Mesenchymal stem cell (in vitro differentiated cells and primary cell): ENCODE results near the gene DPH1.

Source experiments
- DNase-seq: peaks from one replicate; pipeline ENCODE4 v3.0.0-alpha.2; 2013
- H2AFZ ChIP-seq: one replicate; pipeline ENCODE4 v1.6.1; 2013; ENCODE audit warnings: low read depth, mild to moderate bottlenecking, control low read depth, inconsistent platforms, low read length, moderate library complexity
- H2AK5ac ChIP-seq: 2 replicates; pipeline ENCODE4 v1.6.1; 2013; ENCODE audit warnings: low read length, moderate library complexity, mild to moderate bottlenecking, inconsistent platforms; ENCODE audit not compliant: severe bottlenecking
- H2BK120ac ChIP-seq: one replicate; pipeline ENCODE4 v1.6.1; 2013; ENCODE audit warnings: low read depth, mild to moderate bottlenecking, inconsistent platforms, low read length, moderate library complexity
- H2BK12ac ChIP-seq, 2 experiments: one replicate each; pipeline ENCODE4 v1.6.1; 2013; ENCODE audit warnings: inconsistent platforms in 2 of 2, low read length in 2 of 2, mild to moderate bottlenecking in 2 of 2, moderate library complexity in 2 of 2, control low read depth in 1 of 2
- H2BK15ac ChIP-seq: one replicate; pipeline ENCODE4 v1.6.1; 2013; ENCODE audit warnings: mild to moderate bottlenecking, low read depth, inconsistent platforms; ENCODE audit not compliant: poor library complexity, severe bottlenecking
- H2BK5ac ChIP-seq: 2 replicates; pipeline ENCODE4 v1.6.1; 2013; ENCODE audit warnings: low read depth, mild to moderate bottlenecking, low read length, control low read depth, inconsistent platforms; ENCODE audit not compliant: poor library complexity, severe bottlenecking
- H3K14ac ChIP-seq, 2 experiments: one replicate each; pipeline ENCODE4 v1.6.1; 2013; ENCODE audit warnings: inconsistent platforms in 2 of 2, low read length in 2 of 2, control low read depth in 1 of 2, mild to moderate bottlenecking in 1 of 2, moderate library complexity in 1 of 2
- H3K18ac ChIP-seq, 2 experiments: one replicate each; pipeline ENCODE4 v1.6.1; 2013; ENCODE audit warnings: inconsistent platforms in 2 of 2, low read length in 2 of 2, control low read depth in 1 of 2, low read depth in 1 of 2, mild to moderate bottlenecking in 1 of 2
- H3K23ac ChIP-seq, 2 experiments: one replicate each; pipeline ENCODE4 v1.6.1; 2013; ENCODE audit warnings: inconsistent platforms in 2 of 2, low read length in 2 of 2, mild to moderate bottlenecking in 2 of 2, moderate library complexity in 2 of 2, control low read depth in 1 of 2
- H3K27ac ChIP-seq: 2 replicates; pipeline ENCODE4 v1.5.1; 2013; ENCODE audit warnings: mild to moderate bottlenecking, moderate library complexity, low read length, control low read depth, inconsistent platforms; ENCODE audit not compliant: poor library complexity, severe bottlenecking
- H3K27me3 ChIP-seq, 2 experiments: 2 replicates each; pipeline versions ENCODE4 v1.6.1 to v1.7.0; 2013; ENCODE audit warnings: low read length in 2 of 2, mild to moderate bottlenecking in 2 of 2, moderate library complexity in 2 of 2, control low read depth in 1 of 2, inconsistent platforms in 1 of 2; ENCODE audit not compliant: control insufficient read depth in 1 of 2, insufficient read depth in 1 of 2
- H3K36me3 ChIP-seq, 2 experiments: 2 replicates each; pipeline versions ENCODE4 v1.6.1 to v1.7.0; 2013; ENCODE audit warnings: low read length in 2 of 2, control low read depth in 1 of 2, inconsistent platforms in 1 of 2, low read depth in 1 of 2, mild to moderate bottlenecking in 1 of 2; ENCODE audit not compliant: insufficient read depth in 2 of 2, control insufficient read depth in 1 of 2
- H3K4ac ChIP-seq, 2 experiments: one replicate each; pipeline ENCODE4 v1.6.1; 2013; ENCODE audit warnings: inconsistent platforms in 2 of 2, low read length in 2 of 2, mild to moderate bottlenecking in 2 of 2, moderate library complexity in 2 of 2, control low read depth in 1 of 2, low read depth in 1 of 2
- H3K4me1 ChIP-seq: 2 replicates; pipeline ENCODE4 v1.6.1; 2013; ENCODE audit warnings: low read depth, low read length, control low read depth; ENCODE audit not compliant: control insufficient read depth, insufficient read depth
- H3K4me2 ChIP-seq: 2 replicates; pipeline ENCODE4 v1.6.1; 2013; ENCODE audit warnings: low read length, mild to moderate bottlenecking, inconsistent platforms; ENCODE audit not compliant: poor library complexity, severe bottlenecking
- H3K4me3 ChIP-seq, 2 experiments: 2 replicates each; pipeline versions ENCODE4 v1.5.1 to v1.7.0; 2013; ENCODE audit warnings: low read length in 2 of 2, mild to moderate bottlenecking in 2 of 2, control low read depth in 1 of 2, low read depth in 1 of 2; ENCODE audit not compliant: insufficient read depth in 1 of 2
- H3K79me1 ChIP-seq: replicated peaks from 2 replicates; pipeline ENCODE4 v1.6.1; 2013; ENCODE audit warnings: mild to moderate bottlenecking, control low read depth, low read length, inconsistent platforms; ENCODE audit not compliant: poor library complexity, severe bottlenecking
- H3K9ac ChIP-seq: 2 replicates; pipeline ENCODE4 v1.7.0; 2013; ENCODE audit warnings: mild to moderate bottlenecking, low read length, moderate library complexity
- H3K9me3 ChIP-seq: 2 replicates; pipeline ENCODE4 v1.7.0; 2013; ENCODE audit warnings: mild to moderate bottlenecking, low read length; ENCODE audit not compliant: control insufficient read depth
- H4K8ac ChIP-seq: one replicate; pipeline ENCODE4 v1.6.1; 2013; ENCODE audit warnings: inconsistent platforms, mild to moderate bottlenecking, low read length, moderate library complexity
- H4K91ac ChIP-seq: one replicate; pipeline ENCODE4 v1.6.1; 2013; ENCODE audit warnings: mild to moderate bottlenecking, low read length, inconsistent platforms
- WGBS: methylation state at CpG from one replicate; pipeline ENCODE4 v1.1.7; 2013; ENCODE audit warnings: mixed read lengths; 5-methylcytosine and 5-hydroxymethylcytosine counted together

Gene DPH1

DNA sequence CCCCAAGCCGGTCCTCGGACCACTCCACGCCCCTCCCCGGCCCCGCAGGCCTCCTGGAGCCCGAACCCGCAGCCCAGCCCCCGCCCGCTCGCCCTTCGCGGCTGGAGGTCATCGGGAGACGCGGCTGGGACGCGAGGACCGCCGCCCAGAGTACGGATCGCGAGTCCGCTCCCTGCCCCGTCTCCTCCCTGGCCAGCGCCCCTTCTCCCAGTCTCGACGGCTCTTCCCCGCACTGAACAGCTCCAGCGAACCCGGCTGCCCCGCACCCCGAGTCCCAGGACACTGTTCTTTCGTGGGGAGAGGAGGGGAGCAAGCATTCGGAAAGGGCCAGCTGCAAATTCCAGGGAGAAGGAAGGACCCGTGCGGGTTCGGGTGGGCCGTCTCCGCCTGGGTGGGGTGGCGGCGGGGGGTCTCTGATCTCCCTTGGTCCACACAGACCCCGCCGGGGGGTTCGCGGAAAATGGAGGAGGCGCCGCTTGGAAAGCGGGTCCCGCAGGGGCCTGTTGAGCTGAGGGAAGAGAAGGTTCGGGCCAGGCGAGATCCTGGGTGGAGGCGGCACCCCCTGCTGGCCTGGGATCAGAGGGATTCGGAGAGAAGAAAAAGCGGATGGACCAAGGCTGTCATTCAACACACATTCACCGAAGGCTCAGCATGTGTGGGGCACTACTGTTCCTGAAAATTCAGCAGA lies 4.2 kb upstream of the DPH1 start:
- no peak overlapping the region for H2BK12ac ChIP-seq
- WGBS, result 2% methylated on average over 37 of the region's 55 CpGs
- H2BK5ac ChIP-seq, result no peak overlapping the region
- H3K4me1 ChIP-seq, result peaks cover 36% of the 10 kb centered on the region
- H2BK120ac ChIP-seq, result no peak overlapping the region
- no peak overlapping the region for H2BK15ac ChIP-seq
- H4K91ac ChIP-seq, result no peak overlapping the region
- no peak overlapping the region for H3K27ac ChIP-seq
- peak overlapping the region; percentile 9 for H4K8ac ChIP-seq
- peak overlapping the region; percentile 36 for H2AFZ ChIP-seq
- H3K18ac ChIP-seq, result no peak overlapping the region
- no peak overlapping the region for H3K4ac ChIP-seq
- H3K79me1 ChIP-seq, result no peaks in the 10 kb centered on the region
- H3K14ac ChIP-seq, result no peak overlapping the region
- H3K4me2 ChIP-seq, result peak overlapping the region; percentile 89
- H3K27me3 ChIP-seq, result peaks cover 48 to 60% of the 10 kb centered on the region in 2 experiments
- no peaks in the 10 kb centered on the region for H3K36me3 ChIP-seq
- no peak overlapping the region for H2AK5ac ChIP-seq
- no peak overlapping the region for H3K9ac ChIP-seq
- H3K23ac ChIP-seq, result no peak overlapping the region
- peak; percentile 73 for DNase-seq
- H3K4me3 ChIP-seq, result peak overlapping the region; percentile 44 to 62
- no peaks in the 10 kb centered on the region for H3K9me3 ChIP-seq

GRCh38 chr17:2027528-2028233 lies 2.3 kb upstream of the DPH1 start:
- Histone ChIP-seq H3K4me3 (no peak overlapping the region), H2AK5ac (no peak overlapping the region), H3K27me3 (peaks cover 38 to 47% of the 10 kb centered on the region in 2 experiments), H3K79me1 (peaks cover 13% of the 10 kb centered on the region), H3K18ac (no peak overlapping the region), H2AFZ (no peak overlapping the region), H3K4me2 (no peak overlapping the region), H3K23ac (no peak overlapping the region), H3K27ac (no peak overlapping the region), H3K14ac (no peak overlapping the region), H4K91ac (no peak overlapping the region), H3K36me3 (peaks cover 0 to 4% of the 10 kb centered on the region in 2 experiments), H2BK12ac (no peak overlapping the region), H2BK15ac (no peak overlapping the region), H2BK5ac (no peak overlapping the region), H3K9ac (no peak overlapping the region), H3K4me1 (peaks cover 41% of the 10 kb centered on the region), H3K9me3 (no peaks in the 10 kb centered on the region), H3K4ac (no peak overlapping the region), H2BK120ac (no peak overlapping the region), H4K8ac (no peak overlapping the region)
- no peak for DNase-seq
- 84% methylated on average over 9 of the region's 11 CpGs for WGBS

- Histone ChIP-seq H3K23ac (no peak overlapping the region), H2BK12ac (no peak overlapping the region), H2BK15ac (no peak overlapping the region), H4K8ac (no peak overlapping the region), H2BK120ac (no peak overlapping the region), H3K18ac (no peak overlapping the region), H3K79me1 (peaks cover 13% of the 10 kb centered on the region), H3K9me3 (no peaks in the 10 kb centered on the region), H3K27ac (no peak overlapping the region), H3K9ac (no peak overlapping the region), H4K91ac (no peak overlapping the region), H2BK5ac (no peak overlapping the region), H3K27me3 (peaks cover 32 to 41% of the 10 kb centered on the region in 2 experiments), H3K4me3 (no peak overlapping the region), H2AFZ (no peak overlapping the region), H3K36me3 (peaks cover 0 to 4% of the 10 kb centered on the region in 2 experiments), H3K4me2 (no peak overlapping the region), H3K4ac (no peak overlapping the region), H3K4me1 (peaks cover 41% of the 10 kb centered on the region), H3K14ac (no peak overlapping the region), H2AK5ac (no peak overlapping the region)
- no peak for DNase-seq
- whole genome bisulfite sequencing, result 92% methylated on average over 5 of the region's 5 CpGs
These were observed 1.7 kb upstream of the DPH1 start for GRCh38 chr17:2028234-2028614.

- Histone ChIP-seq H3K9ac (no peak overlapping the region), H2AFZ (no peak overlapping the region), H3K4me1 (peaks cover 43% of the 10 kb centered on the region), H2BK15ac (no peak overlapping the region), H2BK12ac (no peak overlapping the region), H3K14ac (no peak overlapping the region), H3K79me1 (peaks cover 18% of the 10 kb centered on the region), H3K27me3 (peaks cover 28 to 38% of the 10 kb centered on the region in 2 experiments), H2AK5ac (no peak overlapping the region), H4K8ac (no peak overlapping the region), H4K91ac (peak overlapping the region; percentile 18), H3K9me3 (no peaks in the 10 kb centered on the region), H3K36me3 (peaks cover 5 to 9% of the 10 kb centered on the region in 2 experiments), H3K4me3 (no peak overlapping the region), H3K18ac (no peak overlapping the region), H3K23ac (peak overlapping the region in 1 of 2 experiments; percentile 57), H3K4ac (no peak overlapping the region), H3K27ac (no peak overlapping the region), H2BK5ac (no peak overlapping the region), H2BK120ac (no peak overlapping the region), H3K4me2 (no peak overlapping the region)
- 57% methylated on average over 6 of the region's 6 CpGs for WGBS
- DNase-seq, result no peak
These were observed 1.2 kb upstream of the DPH1 start for GRCh38 chr17:2028737-2029136.
